ENCODE results near the gene TMEM129.

Gene TMEM129

DNA sequence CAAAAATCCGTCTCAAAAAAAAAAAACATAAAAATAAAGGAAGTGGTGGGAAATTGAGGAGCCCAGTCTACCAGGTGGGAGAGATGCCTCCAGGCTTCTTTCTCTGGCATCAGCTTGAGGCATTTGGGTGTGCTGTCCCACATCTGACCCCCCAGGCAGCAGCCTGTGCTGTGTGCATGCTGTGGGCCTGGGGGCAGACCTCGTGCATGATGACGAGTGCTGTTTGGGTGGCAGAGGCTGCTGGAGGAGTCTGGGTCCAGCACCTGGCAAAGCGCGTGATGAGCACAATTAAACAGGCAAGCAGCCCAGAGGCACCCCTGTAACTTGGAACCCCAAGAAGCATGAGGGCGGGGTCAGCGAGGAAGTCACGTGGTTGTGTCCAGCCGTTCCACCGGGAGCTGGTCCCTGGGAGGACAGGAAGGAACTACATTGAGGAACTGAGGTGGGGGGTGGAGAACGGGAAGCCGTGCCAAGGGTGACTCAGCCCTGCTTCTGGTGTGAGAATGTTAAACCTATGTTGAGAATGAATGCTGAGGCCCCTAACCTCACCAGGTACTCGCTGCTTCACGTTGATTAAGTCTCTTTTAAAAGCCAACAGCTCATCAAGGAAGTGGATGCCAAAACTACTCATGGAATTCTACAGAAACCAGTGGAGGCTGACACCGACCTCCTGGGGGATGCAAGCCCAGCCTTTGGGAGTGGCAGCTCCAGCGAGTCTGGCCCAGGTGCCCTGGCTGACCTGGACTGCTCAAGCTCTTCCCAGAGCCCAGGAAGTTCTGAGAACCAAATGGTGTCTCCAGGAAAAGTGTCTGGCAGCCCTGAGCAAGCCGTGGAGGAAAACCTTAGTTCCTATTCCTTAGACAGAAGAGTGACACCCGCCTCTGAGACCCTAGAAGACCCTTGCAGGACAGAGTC, 6.3 kb upstream of the TMEM129 start:
- CTCF ChIA-PET, result interaction anchor here (1.0 to 9.4 kb wide), 4 partner anchors 18 to 36 kb away, joined by 3 to 96 read pairs (median 4); no protein-coding TSS in a partner anchor
- DNase-seq, result no peak
- H3K27me3 Mint-ChIP-seq, result no peaks in the 10 kb centered on the region
- peaks cover 61% of the 10 kb centered on the region for H3K4me1 Mint-ChIP-seq
- no peak overlapping the region for H3K27ac Mint-ChIP-seq
- H3K4me3 Mint-ChIP-seq, result no peak overlapping the region
- H3K9me3 Mint-ChIP-seq, result no peaks in the 10 kb centered on the region
- peaks cover 75% of the 10 kb centered on the region for H3K36me3 Mint-ChIP-seq

- H3K4me1 Mint-ChIP-seq, result peaks cover 65% of the 10 kb centered on the region
- CTCF ChIA-PET, result interaction anchor here (0.8 to 9.4 kb wide), 7 partner anchors 14 to 35 kb away, joined by 3 to 96 read pairs (median 3); partner anchors contain the start of gene SLBP
- H3K4me3 Mint-ChIP-seq, result peak overlapping the region; percentile 8
- peak; percentile 94 for DNase-seq
- peaks cover 75% of the 10 kb centered on the region for H3K36me3 Mint-ChIP-seq
- peak overlapping the region; percentile 76 for H3K27ac Mint-ChIP-seq
- no peaks in the 10 kb centered on the region for H3K9me3 Mint-ChIP-seq
- H3K27me3 Mint-ChIP-seq, result no peaks in the 10 kb centered on the region
Observed at GRCh38 chr4:1726146-1726934, 5.2 kb upstream of the TMEM129 start.

DNA sequence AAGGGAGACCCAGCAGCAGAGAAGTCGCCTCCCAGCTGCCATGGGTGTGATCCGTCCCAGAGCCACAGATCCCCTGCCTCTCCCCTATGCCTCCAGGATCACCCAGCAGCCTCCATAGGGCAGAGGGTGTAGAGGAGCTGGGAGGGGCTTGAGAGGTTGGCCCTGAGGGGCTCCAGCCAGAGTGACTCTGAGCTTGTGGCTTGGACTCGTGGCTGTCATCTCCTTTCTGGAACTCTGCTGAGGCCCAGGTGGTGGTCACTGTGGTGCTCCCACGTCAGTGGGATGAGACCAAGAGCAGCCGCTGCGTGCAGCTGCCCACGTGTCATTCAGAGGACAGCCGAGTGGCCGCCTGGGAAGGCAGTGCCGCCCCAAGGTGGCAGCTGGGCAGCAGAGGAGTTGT, 4.4 kb upstream of the TMEM129 start:
- CTCF ChIA-PET, result interaction anchor here (0.8 to 9.4 kb wide), 4 partner anchors 13 to 34 kb away, joined by 3 to 96 read pairs (median 3); partner anchors contain the start of gene SLBP
- DNase-seq, result no peak
- Mint-ChIP-seq H3K9me3 (no peaks in the 10 kb centered on the region), H3K27me3 (no peaks in the 10 kb centered on the region), H3K36me3 (peaks cover 67% of the 10 kb centered on the region), H3K27ac (peak overlapping the region; percentile 100), H3K4me3 (peak overlapping the region; percentile 31), H3K4me1 (peaks cover 65% of the 10 kb centered on the region)

DNA sequence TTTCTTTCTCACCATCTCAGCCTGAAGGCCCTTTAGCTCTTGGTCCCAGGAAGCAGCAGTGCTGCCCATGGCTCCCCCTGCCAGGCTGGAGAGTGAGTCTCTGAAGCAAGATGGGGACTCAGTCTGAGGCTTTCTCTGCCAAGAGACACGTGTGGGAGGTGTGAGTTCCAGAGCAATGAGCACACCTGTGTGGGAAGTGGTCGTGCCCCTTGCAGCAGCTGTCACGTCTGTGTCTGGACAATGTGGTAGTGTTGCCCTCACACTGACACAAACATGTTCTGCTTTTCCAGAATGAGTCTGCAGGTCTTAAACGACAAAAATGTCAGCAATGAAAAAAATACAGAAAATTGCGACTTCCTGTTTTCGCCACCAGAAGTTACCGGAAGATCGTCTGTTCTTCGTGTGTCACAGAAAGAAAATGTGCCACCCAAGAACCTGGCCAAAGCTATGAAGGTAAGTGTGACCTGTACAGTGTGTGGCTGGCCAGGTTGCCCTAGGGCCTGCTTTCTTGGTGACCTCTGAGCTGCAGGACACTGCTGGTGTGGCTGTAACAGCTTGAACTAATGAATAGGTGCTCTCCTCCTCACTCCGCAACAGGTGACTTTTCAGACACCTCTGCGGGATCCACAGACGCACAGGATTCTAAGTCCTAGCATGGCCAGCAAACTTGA, 2.1 kb upstream of the TMEM129 start:
- H3K27me3 Mint-ChIP-seq, result no peaks in the 10 kb centered on the region
- H3K9me3 Mint-ChIP-seq, result no peaks in the 10 kb centered on the region
- peaks cover 55% of the 10 kb centered on the region for H3K36me3 Mint-ChIP-seq
- CTCF ChIA-PET, result interaction anchor here (0.8 to 9.4 kb wide), 2 partner anchors 28 to 176 kb away, joined by 4 to 96 read pairs; no protein-coding TSS in a partner anchor
- H3K27ac Mint-ChIP-seq, result peak overlapping the region; percentile 100
- peak overlapping the region; percentile 91 for H3K4me3 Mint-ChIP-seq
- peaks cover 70% of the 10 kb centered on the region for H3K4me1 Mint-ChIP-seq
- peak; percentile 55 for DNase-seq

- CTCF ChIA-PET, result interaction anchor here (0.8 to 9.4 kb wide), 2 partner anchors 28 to 177 kb away, joined by 4 to 96 read pairs; no protein-coding TSS in a partner anchor
- peak overlapping the region; percentile 100 for H3K27ac Mint-ChIP-seq
- peaks cover 67% of the 10 kb centered on the region for H3K4me1 Mint-ChIP-seq
- no peaks in the 10 kb centered on the region for H3K9me3 Mint-ChIP-seq
- H3K27me3 Mint-ChIP-seq, result no peaks in the 10 kb centered on the region
- peak overlapping the region; percentile 91 for H3K4me3 Mint-ChIP-seq
- peak; percentile 48 for DNase-seq
- peaks cover 51% of the 10 kb centered on the region for H3K36me3 Mint-ChIP-seq
Observed at GRCh38 chr4:1722551-1723118, 1.5 kb upstream of the TMEM129 start.

GRCh38 chr4:1721666-1722550, 785 bp upstream of the TMEM129 start:
- peak overlapping the region; percentile 91 for H3K4me3 Mint-ChIP-seq
- H3K27ac Mint-ChIP-seq, result peak overlapping the region; percentile 100
- no peaks in the 10 kb centered on the region for H3K9me3 Mint-ChIP-seq
- peaks cover 45% of the 10 kb centered on the region for H3K36me3 Mint-ChIP-seq
- CTCF ChIA-PET, result interaction anchor here (9.4 kb wide), 1 partner anchor 27 kb away, joined by 96 read pairs; no protein-coding TSS in a partner anchor
- H3K4me1 Mint-ChIP-seq, result peaks cover 60% of the 10 kb centered on the region
- H3K27me3 Mint-ChIP-seq, result no peaks in the 10 kb centered on the region
- DNase-seq, result peak; percentile 32

DNA sequence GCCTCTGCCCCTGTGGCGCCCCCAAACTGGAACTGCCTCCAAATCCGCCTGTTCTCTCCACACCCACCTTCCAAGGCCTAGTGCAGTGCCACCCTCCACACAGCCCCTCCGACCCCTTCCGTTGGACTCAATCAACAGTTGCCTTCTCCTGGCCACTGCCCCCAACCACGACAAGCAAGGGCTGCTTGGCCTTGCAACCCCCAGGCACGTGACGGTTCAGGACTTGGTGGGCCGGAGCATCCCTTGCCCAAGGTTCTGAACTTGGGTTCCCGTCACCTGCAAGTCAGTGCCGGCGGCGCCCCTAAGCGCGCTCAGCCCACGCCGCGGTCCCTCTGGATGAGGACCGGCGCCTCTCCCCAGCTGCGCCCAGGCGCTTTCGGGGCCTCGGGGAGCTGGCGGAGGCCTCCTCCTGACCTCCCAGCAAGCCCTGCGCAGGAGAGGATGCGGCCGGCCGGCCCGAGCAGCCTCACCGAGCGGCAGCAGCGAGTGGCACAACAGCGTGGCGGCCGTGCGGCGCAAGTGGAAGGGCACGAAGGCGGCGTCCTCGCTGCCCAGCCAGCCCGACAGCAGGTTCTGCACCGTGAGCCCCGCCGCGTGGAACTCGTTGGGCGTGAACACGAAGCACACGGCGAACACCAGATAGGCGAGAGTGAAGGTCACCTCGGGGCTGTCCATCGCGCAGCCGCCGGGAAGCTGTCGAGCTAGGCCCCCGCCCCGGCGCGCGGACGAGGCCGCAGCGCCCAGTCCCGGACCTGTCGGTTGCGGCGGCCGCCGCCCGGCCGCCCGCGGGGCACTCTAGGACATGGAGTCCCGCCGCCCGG, 750 bp downstream of the TMEM129 start:
- Mint-ChIP-seq H3K4me3 (peak overlapping the region; percentile 85), H3K27me3 (no peaks in the 10 kb centered on the region), H3K9me3 (no peaks in the 10 kb centered on the region), H3K27ac (peak overlapping the region; percentile 93), H3K36me3 (peaks cover 44% of the 10 kb centered on the region), H3K4me1 (peaks cover 62% of the 10 kb centered on the region)
- peak; percentile 63 for DNase-seq
- CTCF ChIA-PET, result interaction anchor here (1.4 to 2.6 kb wide), 2 partner anchors 8 to 27 kb away, joined by 3 to 11 read pairs; partner anchors contain the start of gene SLBP

- DNase-seq, result no peak
- Mint-ChIP-seq H3K4me3 (peak overlapping the region; percentile 48), H3K27me3 (no peaks in the 10 kb centered on the region), H3K36me3 (peaks cover 39% of the 10 kb centered on the region), H3K27ac (peak overlapping the region; percentile 67), H3K9me3 (no peaks in the 10 kb centered on the region), H3K4me1 (peaks cover 61% of the 10 kb centered on the region)
- CTCF ChIA-PET, result no interaction called here
Observed at GRCh38 chr4:1718095-1718850, 2.9 kb downstream of the TMEM129 start.

DNA sequence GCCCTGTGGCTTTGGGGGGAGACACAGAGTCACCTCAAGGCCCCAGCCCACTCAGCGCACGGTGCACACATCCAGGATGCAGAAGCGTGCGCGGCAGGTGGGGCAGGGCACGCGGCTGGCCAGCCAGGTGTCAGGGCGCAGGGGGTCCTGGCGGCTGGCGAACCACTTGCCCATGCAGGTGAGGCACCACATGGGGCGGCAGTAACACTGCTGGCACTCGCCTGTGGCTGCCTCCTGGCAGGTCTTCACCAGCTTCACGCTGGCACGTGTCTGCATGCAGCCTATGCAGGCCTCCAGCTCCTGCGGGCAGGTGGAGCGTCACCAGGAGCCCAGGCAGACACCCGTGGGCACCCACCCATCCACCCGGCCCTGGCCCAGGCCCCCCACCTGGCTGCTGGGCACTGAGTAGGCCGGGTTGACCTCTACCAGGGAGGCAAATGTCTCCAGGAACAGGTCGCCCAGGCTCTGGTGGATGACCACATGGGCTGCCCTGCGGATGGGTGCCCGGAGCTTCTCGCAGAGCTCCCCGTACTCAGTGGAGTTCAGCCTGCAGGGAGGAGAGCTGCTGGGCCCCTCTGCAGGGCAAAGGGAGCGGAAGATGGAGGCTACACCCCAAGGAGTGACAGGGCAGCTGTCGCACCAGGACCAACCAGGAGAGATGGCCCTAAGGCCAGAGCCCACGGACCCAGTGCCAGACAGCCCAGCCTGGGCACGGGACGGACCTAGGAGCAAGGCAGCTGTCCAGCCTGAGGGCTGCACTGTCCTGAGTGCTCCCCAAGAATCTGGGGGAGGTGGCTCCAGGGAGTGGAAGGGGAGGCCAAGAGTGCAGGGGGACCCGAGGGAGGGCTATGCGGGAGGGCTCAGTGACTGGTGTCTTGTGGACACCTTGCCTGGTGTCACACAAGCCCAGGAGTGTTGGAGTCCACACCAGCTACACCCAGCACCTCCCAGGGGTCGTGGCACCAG, 3.7 kb downstream of the TMEM129 start:
- no peaks in the 10 kb centered on the region for H3K27me3 Mint-ChIP-seq
- CTCF ChIA-PET, result no interaction called here
- no peak for DNase-seq
- H3K27ac Mint-ChIP-seq, result no peak overlapping the region
- peaks cover 35% of the 10 kb centered on the region for H3K36me3 Mint-ChIP-seq
- peaks cover 53% of the 10 kb centered on the region for H3K4me1 Mint-ChIP-seq
- H3K9me3 Mint-ChIP-seq, result no peaks in the 10 kb centered on the region
- no peak overlapping the region for H3K4me3 Mint-ChIP-seq

- no peak for DNase-seq
- Mint-ChIP-seq H3K9me3 (no peaks in the 10 kb centered on the region), H3K36me3 (peaks cover 31% of the 10 kb centered on the region), H3K27me3 (peaks cover 2% of the 10 kb centered on the region), H3K27ac (no peak overlapping the region), H3K4me3 (no peak overlapping the region), H3K4me1 (peaks cover 51% of the 10 kb centered on the region)
- CTCF ChIA-PET, result no interaction called here
Observed at GRCh38 chr4:1716065-1716945, 4.8 kb downstream of the TMEM129 start.
